ENCODE data around the gene RHNO1. TPM values are rescaled to one million over a fixed set of nuclear protein-coding genes. Genes with fewer than 3 reads are reported as not detected.

The RHNO1 gene
- total RNA-seq, 6 experiments from 2014 or later: 25.4 to 47.3 (median 39.7) TPM

- Mint-ChIP-seq H3K36me3 (ENCODE audit: low read depth) (peaks cover 12% of the 10 kb centered on the region; the same call in 1 of the 2 replicates), H3K27ac (peak overlapping the region; percentile 92), H3K27me3 (ENCODE audit: insufficient read depth) (peaks cover 7% of the 10 kb centered on the region), H3K9me3 (no peaks in the 10 kb centered on the region), H3K4me1 (ENCODE audit: low read depth) (peaks cover 36% of the 10 kb centered on the region), H3K4me3 (peak overlapping the region; percentile 99)
- no peak for TF ChIP-seq CTCF (IDR thresholded peaks at IDR 0.05)
- DNase-seq: no peak
These were observed 13.0 kb downstream of the RHNO1 start for GRCh38 chr12:2890001-2890387.

- peak; percentile 98 for DNase-seq
- H3K27me3 Mint-ChIP-seq (ENCODE audit: insufficient read depth): peaks cover 7% of the 10 kb centered on the region
- H3K4me1 Mint-ChIP-seq (ENCODE audit: low read depth): peaks cover 42% of the 10 kb centered on the region
- H3K4me3 Mint-ChIP-seq: peak within 1 kb of the TSS; percentile 99
- H3K27ac Mint-ChIP-seq: peak within 1 kb of the TSS; percentile 92
- no peaks in the 10 kb centered on the region for H3K9me3 Mint-ChIP-seq
- no peak for TF ChIP-seq CTCF (IDR thresholded peaks at IDR 0.05)
- H3K36me3 Mint-ChIP-seq (ENCODE audit: low read depth): peaks cover 9% of the 10 kb centered on the region; the same call in 1 of the 2 replicates
These were observed 13.6 kb downstream of the RHNO1 start, which contains the start of gene TULP3 for GRCh38 chr12:2890388-2891239. TULP3 (plus strand) TSS chr12:2890891; CDS start chr12:2890948, 57 bp downstream.

GRCh38 chr12:2891240-2892053, 14.4 kb downstream of the RHNO1 start:
- H3K9me3 Mint-ChIP-seq: no peaks in the 10 kb centered on the region
- peak overlapping the region; percentile 92 for H3K27ac Mint-ChIP-seq
- TF ChIP-seq CTCF (IDR thresholded peaks at IDR 0.05): no peak
- H3K27me3 Mint-ChIP-seq (ENCODE audit: insufficient read depth): peaks cover 7% of the 10 kb centered on the region
- peaks cover 50% of the 10 kb centered on the region for H3K4me1 Mint-ChIP-seq (ENCODE audit: low read depth)
- H3K36me3 Mint-ChIP-seq (ENCODE audit: low read depth): peaks cover 9% of the 10 kb centered on the region; the same call in 1 of the 2 replicates
- DNase-seq: peak; percentile 48
- peak overlapping the region; percentile 99 for H3K4me3 Mint-ChIP-seq

- peaks cover 9% of the 10 kb centered on the region; the same call in 1 of the 2 replicates for H3K36me3 Mint-ChIP-seq (ENCODE audit: low read depth)
- peaks cover 52% of the 10 kb centered on the region for H3K4me1 Mint-ChIP-seq (ENCODE audit: low read depth)
- H3K27ac Mint-ChIP-seq: peak overlapping the region; percentile 92
- no peak for TF ChIP-seq CTCF (IDR thresholded peaks at IDR 0.05)
- H3K9me3 Mint-ChIP-seq: no peaks in the 10 kb centered on the region
- H3K4me3 Mint-ChIP-seq: peak overlapping the region; percentile 99
- no peak for DNase-seq
- H3K27me3 Mint-ChIP-seq (ENCODE audit: insufficient read depth): peaks cover 7% of the 10 kb centered on the region
These were observed 15.2 kb downstream of the RHNO1 start for GRCh38 chr12:2892246-2892645.

- TF ChIP-seq CTCF (IDR thresholded peaks at IDR 0.05): no peak
- DNase-seq: peak; percentile 87
- Mint-ChIP-seq H3K27me3 (ENCODE audit: insufficient read depth) (peaks cover 7% of the 10 kb centered on the region), H3K36me3 (ENCODE audit: low read depth) (peaks cover 3% of the 10 kb centered on the region; the same call in 1 of the 2 replicates), H3K4me3 (peak overlapping the region; percentile 88), H3K9me3 (no peaks in the 10 kb centered on the region), H3K27ac (peak overlapping the region; percentile 93), H3K4me1 (ENCODE audit: low read depth) (peaks cover 52% of the 10 kb centered on the region)
These were observed 16.0 kb downstream of the RHNO1 start for GRCh38 chr12:2893007-2893406.

Data from HFFc6 (cell line).